Body of pancreas (tissue), 4 donors: ENCODE results near the gene NBPF6. TPM values are rescaled to one million over a fixed set of nuclear protein-coding genes. Genes with fewer than 3 reads are reported as not detected.
"Not testable (repeated sequence)": the region's sequence is repeated elsewhere in the genome, so short reads cannot be mapped to it uniquely, and the experiment has no call there.

Source experiments
- ATAC-seq: fragments of 150-250 bp; one replicate; pipeline ENCODE4 v1.9.1; 2016
- DNase-seq, 4 donors: peaks; one replicate each; pipeline ENCODE4 v3.0.0-alpha.2; 2019
- H3K27ac ChIP-seq, 4 donors: fragments of 200-600 bp; sonication (generic); 1 replicate in 3 of 4; 2 replicates in 1 of 4; pipeline versions ENCODE4 v1.5.1 to v1.6.1; 2016 to 2019; ENCODE audit warnings: mild to moderate bottlenecking in 1 of 4, mixed read lengths in 1 of 4, moderate library complexity in 1 of 4
- H3K27me3 ChIP-seq, 2 donors: fragments of 200-600 bp; sonication (generic); one replicate each; pipeline ENCODE4 v1.6.0; 2016; ENCODE audit warnings: mild to moderate bottlenecking in 1 of 2
- H3K36me3 ChIP-seq, 2 donors: fragments of 200-600 bp; sonication (generic); replicated peaks in 1 of 2; 2 replicates each; pipeline ENCODE4 v1.5.1; 2016; ENCODE audit warnings: low read depth in 2 of 2; ENCODE audit not compliant: insufficient read depth in 1 of 2
- H3K4me1 ChIP-seq: fragments of 200-600 bp; sonication (generic); one replicate; pipeline ENCODE4 v1.6.0; 2016
- H3K4me3 ChIP-seq, 2 donors: fragments of 200-600 bp; sonication (generic); 1 replicate in 1 of 2; 2 replicates in 1 of 2; pipeline ENCODE4 v1.5.1; 2016 to 2019
- H3K9me3 ChIP-seq, 3 donors: fragments of 200-600 bp; sonication (generic); 1 replicate in 2 of 3; 2 replicates in 1 of 3; pipeline ENCODE4 v1.5.1; 2016
- CTCF ChIP-seq, 7 experiments: fragments of 450-650 bp in 4 of 7; fragments of 200-600 bp in 3 of 7; sonication (generic) in 3 of 7; IDR thresholded peaks; one replicate each; pipeline ENCODE4 v1.5.1; 2016 to 2019; ENCODE audit warnings: antibody characterized with exemption in 7 of 7
- POLR2A ChIP-seq, 3 donors: fragments of 450-650 bp; IDR thresholded peaks; one replicate each; pipeline ENCODE4 v1.6.1; 2016; ENCODE audit warnings: antibody characterized with exemption in 3 of 3, mild to moderate bottlenecking in 2 of 3
- WGBS, 2 donors: methylation state at CpG; one replicate each; pipeline ENCODE4 v1.1.5; 2017; 5-methylcytosine and 5-hydroxymethylcytosine counted together
- intact Hi-C: fragments of 100-400 bp; cut with DNase I; formaldehyde crosslinking; loops from one replicate; pipeline ENCODE4 v1.15.1; 2023
- total RNA-seq, 2 donors: library from RNA; depleted of rRNA; stranded (reverse); fragments of >200 nt; gene quantifications; one replicate each; pipeline ENCODE4 v1.1.0, GENCODE V29; 2016

The NBPF6 gene
- total RNA-seq, 2 donors from 2014 or later = not detected

- DNase-seq, H3K27me3 ChIP-seq, H3K36me3 ChIP-seq, H3K9me3 ChIP-seq, H3K4me3 ChIP-seq, H3K27ac ChIP-seq, ATAC-seq, H3K4me1 ChIP-seq, intact Hi-C loops: not testable (repeated sequence)
- WGBS, 2 donors = no CpG with 5 or more reads among the region's 3 CpGs
These were observed 13.8 kb downstream of the NBPF6 start for GRCh38 chr1:108463962-108464361.

GRCh38 chr1:108466166-108466565 lies 16.0 kb downstream of the NBPF6 start:
- H3K36me3 ChIP-seq, ATAC-seq, H3K9me3 ChIP-seq, intact Hi-C loops, DNase-seq, H3K27me3 ChIP-seq, H3K4me3 ChIP-seq, H3K27ac ChIP-seq, H3K4me1 ChIP-seq: not testable (repeated sequence)
- WGBS, 2 donors = no CpG with 5 or more reads among the region's 8 CpGs

- intact Hi-C loops, H3K9me3 ChIP-seq, H3K4me3 ChIP-seq, DNase-seq, H3K36me3 ChIP-seq, H3K27ac ChIP-seq, H3K27me3 ChIP-seq, H3K4me1 ChIP-seq, ATAC-seq: not testable (repeated sequence)
- no CpG with 5 or more reads among the region's 5 CpGs for WGBS, 2 donors
These were observed 17.0 kb downstream of the NBPF6 start for GRCh38 chr1:108467155-108467554.

- H3K27me3 ChIP-seq, H3K9me3 ChIP-seq, H3K27ac ChIP-seq, ATAC-seq, intact Hi-C loops, DNase-seq, H3K4me1 ChIP-seq, H3K4me3 ChIP-seq, H3K36me3 ChIP-seq: not testable (repeated sequence)
- 66 to 67% methylated on average over 3 to 4 of the region's 4 CpGs for WGBS, 2 donors
These were observed 20.6 kb downstream of the NBPF6 start for GRCh38 chr1:108470750-108471149.

- intact Hi-C loops, H3K9me3 ChIP-seq, H3K27ac ChIP-seq, H3K4me3 ChIP-seq, H3K4me1 ChIP-seq, ATAC-seq, DNase-seq, H3K27me3 ChIP-seq, H3K36me3 ChIP-seq: not testable (repeated sequence)
- WGBS, 2 donors = 63% methylated on average over 6 of the region's 6 CpGs
These were observed 24.4 kb downstream of the NBPF6 start for GRCh38 chr1:108474516-108474915.

DNA sequence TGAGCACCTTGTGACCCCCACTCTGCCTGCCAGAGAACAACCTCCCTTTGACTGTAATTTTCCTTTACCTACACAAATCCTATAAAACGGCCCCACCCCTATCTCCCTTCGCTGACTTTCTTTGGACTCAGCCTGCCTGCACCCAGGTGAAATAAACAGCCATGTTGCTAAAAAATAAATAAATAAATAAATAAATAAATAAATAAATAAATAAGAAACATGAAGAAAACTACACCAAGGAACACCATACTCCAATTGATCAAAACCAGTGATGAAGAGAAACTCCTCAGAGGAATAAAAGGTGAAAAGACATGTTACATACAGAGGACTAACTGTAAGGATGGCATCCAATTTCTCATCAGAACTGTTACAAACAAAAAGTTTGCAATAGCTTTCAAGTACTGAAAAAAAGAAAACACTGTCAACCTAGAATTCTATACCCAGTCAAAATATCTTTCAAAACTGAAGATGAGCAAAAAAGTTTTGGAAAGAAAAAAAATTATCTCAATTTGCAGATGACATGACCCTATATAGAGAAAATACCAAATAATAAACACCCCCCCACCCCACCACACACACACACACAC lies 28.4 kb downstream of the NBPF6 start:
- TF ChIP-seq CTCF (IDR thresholded peaks at IDR 0.05) = no peak
- TF ChIP-seq POLR2A (IDR thresholded peaks at IDR 0.05) = no peak
- H3K27me3 ChIP-seq = no peaks in the 10 kb centered on the region
- ATAC-seq (no peak), DNase-seq (no peak)
- H3K4me3 ChIP-seq = no peak overlapping the region
- no peaks in the 10 kb centered on the region for H3K9me3 ChIP-seq
- 78 to 79% methylated on average over 2 of the region's 2 CpGs for WGBS, 2 donors
- H3K36me3 ChIP-seq = no peaks in the 10 kb centered on the region
- intact Hi-C loops = no loop called here
- H3K27ac ChIP-seq = no peak overlapping the region
- H3K4me1 ChIP-seq = no peaks in the 10 kb centered on the region

GRCh38 chr1:108482708-108483107 lies 32.6 kb downstream of the NBPF6 start:
- no peaks in the 10 kb centered on the region for H3K9me3 ChIP-seq
- ATAC-seq (no peak), DNase-seq (no peak)
- no peaks in the 10 kb centered on the region for H3K36me3 ChIP-seq
- no peaks in the 10 kb centered on the region for H3K27me3 ChIP-seq
- TF ChIP-seq POLR2A (IDR thresholded peaks at IDR 0.05) = no peak
- no peak for TF ChIP-seq CTCF (IDR thresholded peaks at IDR 0.05)
- no peak overlapping the region for H3K27ac ChIP-seq
- WGBS, 2 donors = 0 to 24% methylated on average over 1 of the region's 1 CpG
- intact Hi-C loops = no loop called here
- no peaks in the 10 kb centered on the region for H3K4me1 ChIP-seq
- H3K4me3 ChIP-seq = no peak overlapping the region

- H3K36me3 ChIP-seq, DNase-seq, H3K4me1 ChIP-seq, intact Hi-C loops, H3K27me3 ChIP-seq, H3K4me3 ChIP-seq, H3K9me3 ChIP-seq, H3K27ac ChIP-seq, ATAC-seq: not testable (repeated sequence)
- WGBS, 2 donors = 69 to 73% methylated on average over 5 of the region's 5 CpGs
These were observed 35.8 kb downstream of the NBPF6 start for GRCh38 chr1:108485990-108486389.

- H3K9me3 ChIP-seq, H3K36me3 ChIP-seq, H3K27ac ChIP-seq, H3K27me3 ChIP-seq, H3K4me1 ChIP-seq, ATAC-seq, H3K4me3 ChIP-seq, intact Hi-C loops, DNase-seq: not testable (repeated sequence)
- 83 to 88% methylated on average over 11 of the region's 11 CpGs for WGBS, 2 donors
These were observed 36.6 kb downstream of the NBPF6 start for GRCh38 chr1:108486707-108487106.

DNA sequence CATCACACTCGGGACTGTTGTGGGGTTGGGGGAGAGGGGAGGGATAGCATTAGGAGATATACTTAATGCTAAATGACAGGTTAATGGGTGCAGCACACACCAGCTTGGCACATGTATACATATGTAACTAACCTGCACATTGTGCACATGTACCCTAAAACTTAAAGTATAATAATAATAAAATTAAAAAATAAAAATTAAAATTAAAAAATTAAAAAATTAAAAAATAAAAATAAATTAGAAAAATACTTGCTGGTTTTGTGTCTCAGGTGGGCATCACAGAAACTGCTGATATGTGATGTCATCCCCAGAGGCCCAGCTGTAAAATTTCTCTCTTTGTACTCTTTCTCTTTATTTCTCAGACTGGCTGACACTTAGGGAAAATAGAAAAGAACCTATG lies 44.9 kb downstream of the NBPF6 start:
- H3K27ac ChIP-seq, ATAC-seq, intact Hi-C loops, H3K4me1 ChIP-seq, H3K36me3 ChIP-seq, DNase-seq, H3K9me3 ChIP-seq, H3K4me3 ChIP-seq, H3K27me3 ChIP-seq: not testable (repeated sequence)
- 63 to 85% methylated on average over 1 of the region's 1 CpG for WGBS, 2 donors
